ENCODE data around the gene CDC42EP2.

CDC42EP2 gene

GRCh38 chr11:65314501-65315203 lies at the start of gene CDC42EP2:
CDC42EP2 (plus strand) TSS chr11:65314866; CDS start chr11:65320899, 6,033 bp downstream.
- in situ Hi-C loops (cut with MboI; ENCODE audit: low sequenced_read_pairs): no loop called here

- in situ Hi-C loops (cut with MboI; ENCODE audit: low sequenced_read_pairs): no loop called here
Observed at GRCh38 chr11:65266210-65266609, 48.5 kb upstream of the CDC42EP2 start.

- in situ Hi-C loops (cut with MboI; ENCODE audit: low sequenced_read_pairs): no loop called here
Observed at GRCh38 chr11:65274735-65275682, 39.7 kb upstream of the CDC42EP2 start.

GRCh38 chr11:65275906-65276305 lies 38.8 kb upstream of the CDC42EP2 start:
- in situ Hi-C loops (cut with MboI; ENCODE audit: low sequenced_read_pairs): no loop called here

GRCh38 chr11:65277631-65278277 lies 36.9 kb upstream of the CDC42EP2 start:
- in situ Hi-C loops (cut with MboI; ENCODE audit: low sequenced_read_pairs): no loop called here

- in situ Hi-C loops (cut with MboI; ENCODE audit: low sequenced_read_pairs): no loop called here
Observed at GRCh38 chr11:65278356-65278755, 36.3 kb upstream of the CDC42EP2 start.

GRCh38 chr11:65279279-65279678 lies 35.4 kb upstream of the CDC42EP2 start:
- in situ Hi-C loops (cut with MboI; ENCODE audit: low sequenced_read_pairs): no loop called here

- in situ Hi-C loops (cut with MboI; ENCODE audit: low sequenced_read_pairs): no loop called here
Observed at GRCh38 chr11:65279741-65280440, 34.8 kb upstream of the CDC42EP2 start.

GRCh38 chr11:65280646-65281045 lies 34.0 kb upstream of the CDC42EP2 start:
- in situ Hi-C loops (cut with MboI; ENCODE audit: low sequenced_read_pairs): no loop called here

GRCh38 chr11:65286686-65287085 lies 28.0 kb upstream of the CDC42EP2 start:
- in situ Hi-C loops (cut with MboI; ENCODE audit: low sequenced_read_pairs): no loop called here

- in situ Hi-C loops (cut with MboI; ENCODE audit: low sequenced_read_pairs): no loop called here
Observed at GRCh38 chr11:65287601-65288000, 27.1 kb upstream of the CDC42EP2 start.

GRCh38 chr11:65288706-65289536 lies 25.7 kb upstream of the CDC42EP2 start:
- in situ Hi-C loops (cut with MboI; ENCODE audit: low sequenced_read_pairs): no loop called here

GRCh38 chr11:65290448-65291165 lies 24.1 kb upstream of the CDC42EP2 start:
- in situ Hi-C loops (cut with MboI; ENCODE audit: low sequenced_read_pairs): no loop called here

GRCh38 chr11:65291613-65292012 lies 23.1 kb upstream of the CDC42EP2 start:
- in situ Hi-C loops (cut with MboI; ENCODE audit: low sequenced_read_pairs): no loop called here

GRCh38 chr11:65292890-65293289 lies 21.8 kb upstream of the CDC42EP2 start:
- in situ Hi-C loops (cut with MboI; ENCODE audit: low sequenced_read_pairs): no loop called here

- in situ Hi-C loops (cut with MboI; ENCODE audit: low sequenced_read_pairs): no loop called here
Observed at GRCh38 chr11:65293909-65294381, 20.7 kb upstream of the CDC42EP2 start.

- in situ Hi-C loops (cut with MboI; ENCODE audit: low sequenced_read_pairs): no loop called here
Observed at GRCh38 chr11:65295001-65295400, 19.7 kb upstream of the CDC42EP2 start.

- in situ Hi-C loops (cut with MboI; ENCODE audit: low sequenced_read_pairs): no loop called here
Observed at GRCh38 chr11:65295571-65296341, 18.9 kb upstream of the CDC42EP2 start.
